Measurements from ENCODE around the gene SUSD1. TPM values are rescaled to one million over a fixed set of nuclear protein-coding genes. Genes with fewer than 3 reads are reported as not detected.
"Not testable (repeated sequence)": the region's sequence is repeated elsewhere in the genome, so short reads cannot be mapped to it uniquely, and the experiment has no call there.

The SUSD1 gene
- total and polyA plus RNA-seq, 2 donors: 6.4 to 9.0 TPM

DNA sequence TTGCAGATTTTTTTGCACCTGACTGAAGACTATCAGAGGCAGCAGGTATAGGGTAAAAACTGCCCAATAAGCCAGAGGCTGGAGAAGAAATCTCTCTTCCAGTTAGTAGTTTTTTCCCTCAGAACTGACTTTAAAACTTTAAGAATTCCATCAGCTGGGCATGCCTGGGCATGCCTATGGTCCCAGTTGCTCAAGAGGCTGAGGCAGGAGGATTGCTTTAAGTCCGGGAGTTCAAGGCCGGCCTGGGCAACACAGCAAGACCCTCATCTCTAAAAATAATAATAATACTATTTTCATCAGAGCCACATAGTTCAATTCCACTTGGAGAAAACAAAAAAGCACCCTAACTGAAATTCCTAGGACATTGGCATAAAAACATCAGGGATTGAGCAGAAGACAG is 30.3 kb downstream of the SUSD1 start:
- Histone ChIP-seq H3K9me3 (ENCODE audit: control insufficient read depth in 2 of 2, insufficient read depth in 1 of 2, low read length in 1 of 2) (no peaks in the 10 kb centered on the region), H3K4me1 (ENCODE audit: control insufficient read depth in 2 of 2, insufficient read depth in 2 of 2, low read length in 2 of 2) (no peaks in the 10 kb centered on the region), H3K27me3 (ENCODE audit: control insufficient read depth in 2 of 2, insufficient read depth in 1 of 2, low read length in 1 of 2) (no peaks in the 10 kb centered on the region), H3K36me3 (ENCODE audit: control insufficient read depth in 2 of 2, insufficient read depth in 2 of 2, low read length in 1 of 2) (peaks cover 5 to 8% of the 10 kb centered on the region in 2 donors), H3K4me3 (ENCODE audit: low read length in 2 of 2) (no peak overlapping the region), H3K27ac (ENCODE audit: low read depth in 1 of 2, low read length in 1 of 2) (no peak overlapping the region)
- 94% methylated on average over 2 of the region's 2 CpGs for WGBS
- no peak for DNase-seq (ENCODE audit: low read depth in 6 of 9, low spot score in 9 of 9)

- 98% methylated on average over 3 of the region's 3 CpGs for WGBS
Measured at GRCh38 chr9:112142420-112142819, 32.7 kb downstream of the SUSD1 start.

DNA sequence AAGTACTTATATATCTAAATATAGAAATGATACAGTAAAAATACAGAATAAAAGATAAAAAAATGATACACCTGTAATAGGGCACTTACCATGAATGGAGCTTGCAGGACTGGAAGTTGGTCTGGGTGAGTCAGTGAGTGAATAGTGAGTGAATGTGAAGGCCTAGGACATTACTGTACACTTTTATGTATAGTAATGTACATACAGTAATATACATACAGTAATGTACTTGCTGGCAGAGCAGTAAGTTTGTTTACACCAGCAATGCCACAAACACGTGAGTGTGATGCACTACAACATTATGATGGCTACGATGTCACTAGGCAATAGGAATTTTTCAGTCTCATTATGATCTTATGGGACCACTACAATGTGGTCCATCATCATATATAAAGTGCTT is 34.2 kb downstream of the SUSD1 start:
- Histone ChIP-seq H3K4me3 (ENCODE audit: low read length in 2 of 2) (no peak overlapping the region), H3K27me3 (ENCODE audit: control insufficient read depth in 2 of 2, insufficient read depth in 1 of 2, low read length in 1 of 2) (no peaks in the 10 kb centered on the region), H3K36me3 (ENCODE audit: control insufficient read depth in 2 of 2, insufficient read depth in 2 of 2, low read length in 1 of 2) (peaks cover 0 to 6% of the 10 kb centered on the region in 2 donors), H3K4me1 (ENCODE audit: control insufficient read depth in 2 of 2, insufficient read depth in 2 of 2, low read length in 2 of 2) (no peaks in the 10 kb centered on the region), H3K27ac (ENCODE audit: low read depth in 1 of 2, low read length in 1 of 2) (no peak overlapping the region), H3K9me3 (ENCODE audit: control insufficient read depth in 2 of 2, insufficient read depth in 1 of 2, low read length in 1 of 2) (no peaks in the 10 kb centered on the region)
- WGBS: 98% methylated on average over 2 of the region's 2 CpGs
- DNase-seq (ENCODE audit: low read depth in 6 of 9, low spot score in 9 of 9): no peak

More at GRCh38 chr9:112142420-112142819, 32.7 kb downstream of the SUSD1 start:
- H3K27me3 ChIP-seq (ENCODE audit: control insufficient read depth in 2 of 2, insufficient read depth in 1 of 2, low read length in 1 of 2): no peaks in the 10 kb centered on the region
- H3K4me3 ChIP-seq (ENCODE audit: low read length in 2 of 2): no peak overlapping the region
- H3K4me1 ChIP-seq (ENCODE audit: control insufficient read depth in 2 of 2, insufficient read depth in 2 of 2, low read length in 2 of 2): no peaks in the 10 kb centered on the region
- peaks cover 5 to 8% of the 10 kb centered on the region in 2 donors for H3K36me3 ChIP-seq (ENCODE audit: control insufficient read depth in 2 of 2, insufficient read depth in 2 of 2, low read length in 1 of 2)
- no peaks in the 10 kb centered on the region for H3K9me3 ChIP-seq (ENCODE audit: control insufficient read depth in 2 of 2, insufficient read depth in 1 of 2, low read length in 1 of 2)
- no peak for DNase-seq (ENCODE audit: low read depth in 6 of 9, low spot score in 9 of 9)
- no peak overlapping the region for H3K27ac ChIP-seq (ENCODE audit: low read depth in 1 of 2, low read length in 1 of 2)

DNA sequence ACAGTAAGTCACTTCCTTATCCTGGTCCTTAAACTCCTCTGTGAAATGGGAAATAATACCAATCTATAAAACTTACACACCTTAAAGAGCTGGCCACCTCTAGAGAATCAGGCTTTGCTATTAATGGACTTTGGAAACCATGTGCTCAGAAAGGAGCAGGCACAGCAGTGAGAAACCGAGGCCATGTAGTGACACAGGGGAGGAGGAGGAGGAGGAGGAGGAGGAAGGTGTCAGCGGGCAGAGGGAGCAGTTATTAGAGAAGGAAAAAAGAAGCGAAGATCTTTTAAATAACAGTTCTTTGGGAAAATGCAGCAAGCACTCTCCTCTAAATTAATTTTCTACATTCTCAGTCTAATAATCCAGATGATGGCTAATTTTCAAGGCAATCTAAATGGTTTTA is 38.0 kb downstream of the SUSD1 start:
- 99% methylated on average over 3 of the region's 3 CpGs for WGBS
- H3K4me3 ChIP-seq (ENCODE audit: low read length in 2 of 2): no peak overlapping the region
- DNase-seq (ENCODE audit: low read depth in 6 of 9, low spot score in 9 of 9): no peak

DNA sequence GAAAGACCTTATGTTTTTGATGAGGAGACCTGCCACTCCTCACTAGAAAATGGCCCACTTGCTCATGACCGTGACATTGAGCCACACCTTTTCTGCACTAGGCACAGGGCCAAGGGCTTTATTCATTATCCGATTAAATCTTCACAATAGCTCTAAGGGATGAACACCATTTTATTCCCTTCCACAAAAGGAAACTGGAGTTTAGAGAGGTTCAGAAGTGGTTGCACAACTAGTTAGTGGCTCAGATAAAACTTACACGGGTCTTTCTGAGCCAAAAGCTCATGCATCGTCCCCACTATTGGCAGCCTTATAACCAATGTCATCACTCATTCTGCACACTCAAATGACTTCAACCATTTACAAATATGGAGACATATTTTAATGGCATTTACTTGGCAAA is 39.4 kb downstream of the SUSD1 start:
- no peak for DNase-seq (ENCODE audit: low read depth in 6 of 9, low spot score in 9 of 9)
- Histone ChIP-seq H3K4me1 (ENCODE audit: control insufficient read depth in 2 of 2, insufficient read depth in 2 of 2, low read length in 2 of 2) (no peaks in the 10 kb centered on the region), H3K27ac (ENCODE audit: low read depth in 1 of 2, low read length in 1 of 2) (no peak overlapping the region), H3K9me3 (ENCODE audit: control insufficient read depth in 2 of 2, insufficient read depth in 1 of 2, low read length in 1 of 2) (no peaks in the 10 kb centered on the region), H3K4me3 (ENCODE audit: low read length in 2 of 2) (no peak overlapping the region), H3K27me3 (ENCODE audit: control insufficient read depth in 2 of 2, insufficient read depth in 1 of 2, low read length in 1 of 2) (no peaks in the 10 kb centered on the region), H3K36me3 (ENCODE audit: control insufficient read depth in 2 of 2, insufficient read depth in 2 of 2, low read length in 1 of 2) (no peaks in the 10 kb centered on the region)
- 94% methylated on average over 4 of the region's 4 CpGs for whole genome bisulfite sequencing

More for the DNA sequence above, 38.0 kb downstream of the SUSD1 start:
- H3K27ac ChIP-seq (ENCODE audit: low read depth in 1 of 2, low read length in 1 of 2): no peak overlapping the region
- H3K9me3 ChIP-seq (ENCODE audit: control insufficient read depth in 2 of 2, insufficient read depth in 1 of 2, low read length in 1 of 2): no peaks in the 10 kb centered on the region
- no peaks in the 10 kb centered on the region for H3K36me3 ChIP-seq (ENCODE audit: control insufficient read depth in 2 of 2, insufficient read depth in 2 of 2, low read length in 1 of 2)
- H3K27me3 ChIP-seq (ENCODE audit: control insufficient read depth in 2 of 2, insufficient read depth in 1 of 2, low read length in 1 of 2): no peaks in the 10 kb centered on the region
- no peaks in the 10 kb centered on the region for H3K4me1 ChIP-seq (ENCODE audit: control insufficient read depth in 2 of 2, insufficient read depth in 2 of 2, low read length in 2 of 2)

GRCh38 chr9:112133806-112134205 is 41.3 kb downstream of the SUSD1 start:
- 100% methylated on average over 1 of the region's 1 CpG for WGBS
- not testable (repeated sequence) for H3K36me3 ChIP-seq (ENCODE audit: control insufficient read depth in 2 of 2, insufficient read depth in 2 of 2, low read length in 1 of 2)

DNA sequence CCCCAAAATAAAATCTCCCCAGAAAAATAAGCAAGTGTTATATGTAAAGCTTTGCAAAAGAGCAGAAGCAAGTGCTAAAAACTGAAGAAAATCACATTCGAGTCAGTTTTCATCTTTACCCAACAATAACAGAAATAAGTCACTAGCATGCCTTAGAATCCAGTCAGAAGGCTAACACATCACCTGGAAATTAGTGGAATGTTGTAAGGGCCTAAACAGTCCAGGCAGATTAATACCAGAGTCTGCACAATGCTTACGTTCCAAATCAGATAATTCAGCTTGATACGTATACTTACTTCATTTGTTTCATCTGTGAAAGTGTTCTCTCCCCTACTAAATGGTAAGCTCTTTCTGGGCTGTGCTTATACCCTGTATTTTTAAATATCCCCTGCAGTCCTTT is 42.7 kb downstream of the SUSD1 start:
- no peak for DNase-seq (ENCODE audit: low read depth in 6 of 9, low spot score in 9 of 9)
- Histone ChIP-seq H3K4me1 (ENCODE audit: control insufficient read depth in 2 of 2, insufficient read depth in 2 of 2, low read length in 2 of 2) (no peaks in the 10 kb centered on the region), H3K36me3 (ENCODE audit: control insufficient read depth in 2 of 2, insufficient read depth in 2 of 2, low read length in 1 of 2) (no peaks in the 10 kb centered on the region), H3K4me3 (ENCODE audit: low read length in 2 of 2) (no peak overlapping the region), H3K9me3 (ENCODE audit: control insufficient read depth in 2 of 2, insufficient read depth in 1 of 2, low read length in 1 of 2) (no peaks in the 10 kb centered on the region), H3K27ac (ENCODE audit: low read depth in 1 of 2, low read length in 1 of 2) (no peak overlapping the region), H3K27me3 (ENCODE audit: control insufficient read depth in 2 of 2, insufficient read depth in 1 of 2, low read length in 1 of 2) (no peaks in the 10 kb centered on the region)
- 96% methylated on average over 3 of the region's 3 CpGs for WGBS

More at GRCh38 chr9:112133806-112134205, 41.3 kb downstream of the SUSD1 start:
- H3K27ac ChIP-seq (ENCODE audit: low read depth in 1 of 2, low read length in 1 of 2); H3K9me3 ChIP-seq (ENCODE audit: control insufficient read depth in 2 of 2, insufficient read depth in 1 of 2, low read length in 1 of 2); H3K27me3 ChIP-seq (ENCODE audit: control insufficient read depth in 2 of 2, insufficient read depth in 1 of 2, low read length in 1 of 2); DNase-seq (ENCODE audit: low read depth in 6 of 9, low spot score in 9 of 9); H3K4me3 ChIP-seq (ENCODE audit: low read length in 2 of 2); H3K4me1 ChIP-seq (ENCODE audit: control insufficient read depth in 2 of 2, insufficient read depth in 2 of 2, low read length in 2 of 2): not testable (repeated sequence)

DNA sequence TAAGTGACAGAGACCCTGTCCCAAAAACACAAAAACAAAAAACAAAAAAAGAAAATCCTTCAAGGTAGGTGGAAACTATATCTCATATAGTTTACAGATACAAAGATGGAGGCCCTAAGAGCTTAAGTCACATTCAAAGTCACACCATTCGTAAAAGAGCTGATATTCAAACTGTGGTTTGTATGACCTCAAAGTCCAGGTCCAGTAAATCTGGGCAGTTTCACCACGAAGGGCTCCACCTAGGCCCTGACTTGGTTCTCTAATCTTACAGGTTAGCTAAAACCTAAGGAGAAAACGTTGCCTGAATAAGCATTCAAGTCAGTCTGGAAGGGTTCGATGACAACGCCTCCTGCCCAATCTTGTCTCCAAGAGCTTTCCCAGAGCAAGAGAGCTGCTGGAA is 44.1 kb downstream of the SUSD1 start:
- Histone ChIP-seq H3K4me3 (ENCODE audit: low read length in 2 of 2) (no peak overlapping the region), H3K27ac (ENCODE audit: low read depth in 1 of 2, low read length in 1 of 2) (no peak overlapping the region), H3K9me3 (ENCODE audit: control insufficient read depth in 2 of 2, insufficient read depth in 1 of 2, low read length in 1 of 2) (no peaks in the 10 kb centered on the region), H3K4me1 (ENCODE audit: control insufficient read depth in 2 of 2, insufficient read depth in 2 of 2, low read length in 2 of 2) (no peaks in the 10 kb centered on the region), H3K36me3 (ENCODE audit: control insufficient read depth in 2 of 2, insufficient read depth in 2 of 2, low read length in 1 of 2) (no peaks in the 10 kb centered on the region), H3K27me3 (ENCODE audit: control insufficient read depth in 2 of 2, insufficient read depth in 1 of 2, low read length in 1 of 2) (no peaks in the 10 kb centered on the region)
- WGBS: 95% methylated on average over 5 of the region's 5 CpGs
- no peak for DNase-seq (ENCODE audit: low read depth in 6 of 9, low spot score in 9 of 9)

DNA sequence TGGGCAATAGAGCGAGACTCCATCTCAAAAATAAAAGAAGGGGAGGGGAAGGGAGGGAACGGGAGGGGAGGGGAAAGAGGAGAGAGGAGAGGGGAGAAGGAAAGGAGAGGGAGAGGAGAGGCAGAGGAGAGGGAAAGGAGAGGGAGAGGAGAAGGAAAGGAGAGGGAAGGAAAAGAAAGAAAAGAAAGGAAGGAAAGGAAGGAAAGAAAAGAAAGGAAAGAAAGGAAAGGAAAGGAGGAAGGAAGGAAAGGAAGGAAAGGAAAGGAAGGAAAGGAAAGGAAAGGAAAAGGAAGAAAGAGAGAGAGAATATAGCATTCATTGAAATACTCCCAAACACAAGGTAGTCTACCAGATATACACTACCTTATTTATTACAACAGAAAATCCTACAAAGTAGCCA is 44.8 kb downstream of the SUSD1 start:
- DNase-seq (ENCODE audit: low read depth in 6 of 9, low spot score in 9 of 9): no peak
- Histone ChIP-seq H3K9me3 (ENCODE audit: control insufficient read depth in 2 of 2, insufficient read depth in 1 of 2, low read length in 1 of 2) (no peaks in the 10 kb centered on the region), H3K36me3 (ENCODE audit: control insufficient read depth in 2 of 2, insufficient read depth in 2 of 2, low read length in 1 of 2) (no peaks in the 10 kb centered on the region), H3K4me3 (ENCODE audit: low read length in 2 of 2) (no peak overlapping the region), H3K27me3 (ENCODE audit: control insufficient read depth in 2 of 2, insufficient read depth in 1 of 2, low read length in 1 of 2) (no peaks in the 10 kb centered on the region), H3K4me1 (ENCODE audit: control insufficient read depth in 2 of 2, insufficient read depth in 2 of 2, low read length in 2 of 2) (no peaks in the 10 kb centered on the region), H3K27ac (ENCODE audit: low read depth in 1 of 2, low read length in 1 of 2) (no peak overlapping the region)
- 97% methylated on average over 2 of the region's 2 CpGs for WGBS

DNA sequence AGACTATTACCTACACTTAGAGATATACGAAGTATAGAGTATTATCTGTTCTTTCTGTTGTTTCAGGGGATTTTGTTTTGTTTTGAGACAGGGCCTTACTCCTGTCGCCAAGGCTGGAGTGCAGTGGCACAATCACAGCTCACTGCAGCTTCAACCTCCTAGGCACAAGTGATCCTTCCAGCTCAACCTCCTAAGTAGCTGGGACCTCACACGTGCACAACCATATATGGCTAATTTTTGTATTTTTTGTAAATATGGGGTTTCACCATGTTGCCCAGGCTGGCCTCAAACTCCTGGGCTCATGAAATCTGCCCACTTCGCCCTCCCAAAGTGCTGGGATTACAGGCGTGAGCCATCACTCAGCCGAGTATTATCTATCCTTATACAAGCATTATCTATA is 45.9 kb downstream of the SUSD1 start:
- Histone ChIP-seq H3K4me1 (ENCODE audit: control insufficient read depth in 2 of 2, insufficient read depth in 2 of 2, low read length in 2 of 2) (no peaks in the 10 kb centered on the region), H3K36me3 (ENCODE audit: control insufficient read depth in 2 of 2, insufficient read depth in 2 of 2, low read length in 1 of 2) (peaks cover 0 to under 1% of the 10 kb centered on the region in 2 donors), H3K4me3 (ENCODE audit: low read length in 2 of 2) (no peak overlapping the region), H3K9me3 (ENCODE audit: control insufficient read depth in 2 of 2, insufficient read depth in 1 of 2, low read length in 1 of 2) (no peaks in the 10 kb centered on the region), H3K27me3 (ENCODE audit: control insufficient read depth in 2 of 2, insufficient read depth in 1 of 2, low read length in 1 of 2) (no peaks in the 10 kb centered on the region), H3K27ac (ENCODE audit: low read depth in 1 of 2, low read length in 1 of 2) (no peak overlapping the region)
- no peak for DNase-seq (ENCODE audit: low read depth in 6 of 9, low spot score in 9 of 9)
- 97% methylated on average over 6 of the region's 6 CpGs for WGBS
